ENCODE measurements around the gene TMEM235.

GRCh38 chr17:78266231-78266631, 34.8 kb downstream of the TMEM235 start:
- no peak for TF ChIP-seq CTCF (IDR thresholded peaks at IDR 0.05; ENCODE audit: borderline replicate concordance, extremely low read depth, low read length, poor library complexity, severe bottlenecking)
- TF ChIP-seq EZH2 (IDR thresholded peaks at IDR 0.05; ENCODE audit: borderline replicate concordance, low read depth, low read length, severe bottlenecking), result no peak
